Measurements from ENCODE around the gene CLIC3.

The CLIC3 gene

GRCh38 chr9:136963341-136963740 is 33.0 kb downstream of the CLIC3 start:
- DNase-seq = no peak

GRCh38 chr9:136962701-136963248 is 33.6 kb downstream of the CLIC3 start:
- DNase-seq = no peak

- no peak for DNase-seq
Observed at GRCh38 chr9:136962163-136962562, 34.2 kb downstream of the CLIC3 start.

GRCh38 chr9:136961279-136962065 is 34.9 kb downstream of the CLIC3 start:
- DNase-seq = no peak

- DNase-seq = no peak
Observed at GRCh38 chr9:136960938-136961275, 35.5 kb downstream of the CLIC3 start.

- no peak for DNase-seq
Observed at GRCh38 chr9:136960212-136960937, 36.0 kb downstream of the CLIC3 start.

GRCh38 chr9:136958898-136959850 is 37.2 kb downstream of the CLIC3 start:
- DNase-seq = no peak

- DNase-seq = no peak
Observed at GRCh38 chr9:136958473-136958872, 37.9 kb downstream of the CLIC3 start.

GRCh38 chr9:136957901-136958300 is 38.5 kb downstream of the CLIC3 start:
- DNase-seq = no peak

- no peak for DNase-seq
Observed at GRCh38 chr9:136957461-136957860, 38.9 kb downstream of the CLIC3 start.

GRCh38 chr9:136956604-136957003 is 39.8 kb downstream of the CLIC3 start:
- DNase-seq = no peak

GRCh38 chr9:136955943-136956335 is 40.4 kb downstream of the CLIC3 start:
- DNase-seq = no peak

- DNase-seq = no peak
Observed at GRCh38 chr9:136955202-136955942, 41.0 kb downstream of the CLIC3 start.

GRCh38 chr9:136954270-136955083 is 41.9 kb downstream of the CLIC3 start:
- DNase-seq = no peak

- DNase-seq = no peak
Observed at GRCh38 chr9:136953771-136954269, 42.5 kb downstream of the CLIC3 start.

GRCh38 chr9:136952876-136953770 is 43.2 kb downstream of the CLIC3 start:
- no peak for DNase-seq

GRCh38 chr9:136952321-136952850 is 44.0 kb downstream of the CLIC3 start:
- no peak for DNase-seq

GRCh38 chr9:136951541-136952320 is 44.6 kb downstream of the CLIC3 start, which contains the start of gene LCN12:
Gene LCN12, plus strand, starts transcription at chr9:136952273. Its CDS starts 55 bp downstream, at chr9:136952328.
- no peak for DNase-seq

All from stimulated activated CD4-positive, alpha-beta T cell treated with anti-CD3 and anti-CD28 coated beads, Interleukin-4, amount 100 ng/mL, for 1 hour (primary cell).